Activated CD8-positive, alpha-beta memory T cell treated with anti-CD3 and anti-CD28 coated beads, Interleukin-2, amount 50 U/mL, for 1 hour (primary cell): Measurements from ENCODE around the gene APPL2.
"Not testable (repeated sequence)": the region's sequence is repeated elsewhere in the genome, so short reads cannot be mapped to it uniquely, and the experiment has no call there.

Experiments used
- DNase-seq: peaks from one replicate; pipeline ENCODE4 v3.0.0-alpha.2; 2020; ENCODE audit errors: extremely low read depth

The APPL2 gene

DNA sequence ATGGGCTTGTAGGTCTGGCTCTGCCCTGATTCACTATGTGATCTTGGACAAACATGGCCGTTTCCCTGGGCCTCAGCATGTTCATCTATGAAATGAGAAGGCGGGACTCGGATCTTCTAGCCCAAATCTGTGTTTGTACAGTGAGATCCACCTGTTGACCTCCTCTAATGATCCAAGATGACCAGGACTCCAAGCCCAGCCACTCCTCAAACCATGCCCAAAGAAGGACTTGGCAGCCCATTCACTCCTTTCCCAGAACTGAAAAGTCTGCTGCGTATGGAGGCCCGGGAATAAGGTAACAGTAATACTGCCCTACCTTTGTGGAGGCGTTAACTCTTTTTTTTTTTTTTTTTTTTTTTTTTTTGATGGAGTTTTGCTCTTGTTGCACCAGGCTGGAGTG is 39.9 kb downstream of the APPL2 start:
- no peak for DNase-seq

DNA sequence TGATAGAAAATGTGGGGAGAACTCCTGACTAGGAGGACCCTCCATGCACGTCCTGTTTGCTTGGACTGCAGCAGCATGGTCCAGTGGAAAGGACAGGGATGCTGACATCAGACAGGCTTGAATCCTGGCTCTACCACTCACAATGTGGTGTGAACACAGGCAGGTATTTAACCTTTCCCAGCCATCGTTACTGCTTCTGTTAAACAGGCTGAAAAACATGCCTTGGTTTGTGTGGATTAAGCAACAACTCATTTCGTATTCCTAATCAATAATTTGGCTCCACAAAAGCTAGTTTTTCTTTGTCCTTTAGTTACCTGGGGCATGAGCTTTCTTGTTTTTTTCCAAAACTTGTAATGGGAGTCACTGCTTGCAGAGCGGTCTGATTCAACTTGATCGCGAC is 41.0 kb downstream of the APPL2 start:
- no peak for DNase-seq

DNA sequence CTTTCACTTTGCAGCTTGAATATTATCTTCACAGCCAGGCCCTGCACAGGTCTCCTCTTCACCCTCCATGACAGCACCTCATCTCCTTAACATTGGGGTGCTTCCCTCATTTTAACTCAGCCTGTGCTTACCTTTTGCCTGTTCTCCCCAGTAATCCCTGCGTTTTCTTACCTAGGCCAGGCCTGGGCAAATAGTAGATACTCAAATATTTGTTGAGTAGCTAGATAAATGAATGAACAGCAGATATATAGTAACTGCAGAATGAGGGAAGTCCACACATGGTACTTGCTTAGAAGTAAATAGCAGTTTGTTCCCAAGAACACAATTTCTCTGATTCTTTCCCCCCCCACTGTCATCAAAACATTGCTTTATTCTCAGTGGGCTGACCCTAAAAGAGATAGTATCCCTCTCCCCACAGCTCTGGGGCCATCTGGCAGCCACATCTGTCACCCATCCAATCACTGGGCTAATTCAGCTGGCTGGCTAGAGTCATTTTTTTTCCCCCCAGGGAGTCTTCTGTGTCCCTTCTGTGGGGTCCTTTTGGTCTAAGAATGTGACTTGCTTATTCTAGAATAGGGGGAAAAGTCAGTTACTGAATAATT is 43.2 kb downstream of the APPL2 start:
- no peak for DNase-seq

GRCh38 chr12:105190530-105190929 is 45.4 kb downstream of the APPL2 start:
- DNase-seq, result no peak

- no peak for DNase-seq
These were observed 46.7 kb downstream of the APPL2 start for GRCh38 chr12:105189293-105189692.

DNA sequence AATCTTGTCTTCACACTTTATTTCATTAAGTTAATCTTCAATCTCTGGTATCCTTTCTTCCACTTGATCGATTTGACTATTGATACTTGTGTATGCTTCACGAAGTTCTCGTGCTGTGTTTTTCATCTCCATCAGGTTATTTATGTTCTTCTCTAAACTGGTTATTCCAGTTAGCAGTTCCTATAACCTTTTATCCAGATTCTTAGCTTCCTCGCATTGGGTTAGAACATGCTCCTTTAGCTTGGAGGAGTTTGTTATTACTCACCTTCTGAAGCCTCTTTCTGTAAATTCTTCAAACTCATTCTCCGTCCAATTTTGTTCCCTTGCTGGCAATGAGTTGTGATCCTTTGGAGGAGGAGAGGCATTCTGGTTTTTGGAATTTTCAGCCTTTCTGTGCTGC is 52.0 kb downstream of the APPL2 start:
- not testable (repeated sequence) for DNase-seq

- DNase-seq, result not testable (repeated sequence)
These were observed 52.6 kb downstream of the APPL2 start for GRCh38 chr12:105183406-105183805.

DNA sequence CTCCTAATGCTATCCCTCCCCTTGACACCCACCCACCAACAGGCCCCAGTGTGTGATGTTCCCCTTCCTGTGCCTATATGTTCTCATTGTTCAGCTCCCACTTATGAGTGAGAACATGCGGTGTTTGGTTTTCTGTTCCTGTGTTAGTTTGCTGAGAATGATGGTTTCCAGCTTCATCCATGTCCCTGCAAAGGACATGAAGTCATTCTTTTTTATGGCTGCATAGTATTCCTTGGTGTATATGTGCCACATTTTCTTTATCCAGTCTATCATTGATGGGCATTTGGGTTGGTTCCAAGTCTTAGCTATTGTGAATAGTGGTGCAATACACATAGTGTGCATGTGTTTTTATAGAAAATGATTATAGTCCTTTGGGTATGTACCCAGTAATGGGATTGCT is 56.9 kb downstream of the APPL2 start:
- DNase-seq, result not testable (repeated sequence)

DNA sequence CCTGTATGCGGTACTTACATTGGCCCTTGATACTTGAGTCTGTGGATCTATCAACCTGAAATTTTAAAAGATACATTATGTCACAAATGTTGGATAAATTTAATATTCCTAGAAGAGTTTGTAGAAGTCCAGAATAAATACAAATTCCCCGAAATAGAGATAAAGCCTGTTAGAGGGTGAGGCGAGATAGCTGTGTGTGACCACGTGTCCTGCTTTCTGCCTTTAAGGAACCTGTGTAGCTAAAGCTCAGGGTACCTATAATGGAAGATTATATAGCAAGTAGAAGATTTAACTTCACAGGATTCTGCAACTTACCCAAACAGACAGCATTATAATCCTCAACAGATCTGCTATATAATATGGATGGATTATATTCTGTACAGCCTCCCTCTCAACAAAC is 58.8 kb downstream of the APPL2 start:
- DNase-seq, result no peak

DNA sequence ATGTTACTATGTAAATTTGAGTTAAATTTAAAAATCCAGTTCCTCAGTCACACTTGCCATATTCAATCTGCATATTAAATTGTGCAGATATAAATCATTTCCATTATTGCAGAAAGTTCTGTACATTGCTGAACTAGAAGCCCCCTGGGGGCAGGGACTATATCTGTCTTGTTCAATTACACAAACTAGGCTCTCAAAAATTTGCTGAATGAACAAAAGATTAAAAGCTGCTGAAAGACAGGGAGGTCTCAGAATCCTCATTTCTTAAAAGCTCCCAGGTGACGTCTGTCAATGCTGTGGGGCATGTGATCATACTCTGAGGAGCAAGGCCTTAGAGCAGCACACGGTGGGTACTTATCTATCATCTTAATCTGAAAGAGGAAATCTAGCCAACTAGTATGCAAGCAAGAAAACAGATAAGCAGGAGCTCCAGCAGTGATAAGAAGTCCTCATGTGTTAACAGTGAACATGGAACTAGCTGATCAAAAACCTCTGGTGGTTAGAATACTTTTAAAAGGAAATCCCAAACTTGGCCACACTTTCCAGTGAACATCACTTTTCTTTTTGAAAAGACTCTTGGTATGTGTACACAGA is 60.5 kb downstream of the APPL2 start:
- no peak for DNase-seq

- no peak for DNase-seq
These were observed 64.1 kb downstream of the APPL2 start for GRCh38 chr12:105171691-105172436.

- DNase-seq, result no peak
These were observed 65.8 kb downstream of the APPL2 start for GRCh38 chr12:105170139-105170538.

DNA sequence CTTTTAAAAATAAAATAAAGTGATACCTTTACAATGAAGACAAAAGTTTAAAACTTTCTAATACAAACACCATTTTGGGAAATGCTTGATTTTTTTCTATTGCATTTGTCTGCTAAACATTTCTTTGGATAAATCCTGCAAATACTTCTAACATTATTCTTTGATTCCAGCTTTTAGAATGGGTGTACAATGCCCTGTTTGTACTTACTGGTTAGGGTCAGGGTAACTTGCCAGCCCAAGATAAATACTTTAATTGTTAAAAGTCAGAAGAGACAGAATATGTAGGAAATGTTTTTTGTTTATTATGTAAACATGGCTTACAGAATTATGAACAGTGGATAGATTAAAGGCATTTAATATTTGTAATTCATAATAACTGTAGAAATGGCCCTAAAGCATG is 68.0 kb downstream of the APPL2 start:
- no peak for DNase-seq

DNA sequence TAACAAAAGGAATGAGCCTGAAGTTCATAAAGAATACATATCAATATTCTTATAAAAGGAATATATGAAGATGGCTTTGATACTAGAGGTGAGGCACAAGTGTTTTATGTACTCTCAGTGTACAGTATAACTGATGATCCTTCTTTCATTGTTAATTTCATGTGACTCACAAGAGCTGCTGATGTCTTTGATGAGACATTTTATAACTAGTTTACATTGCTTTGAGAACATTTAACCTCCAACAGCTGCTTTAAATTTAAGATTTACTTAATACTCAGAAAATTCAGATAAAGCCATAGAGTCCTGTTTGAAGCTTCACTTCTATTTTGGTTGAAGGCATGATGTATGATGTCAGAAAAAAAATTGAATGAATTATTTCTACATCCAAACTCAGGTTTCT is 68.6 kb downstream of the APPL2 start:
- no peak for DNase-seq

DNA sequence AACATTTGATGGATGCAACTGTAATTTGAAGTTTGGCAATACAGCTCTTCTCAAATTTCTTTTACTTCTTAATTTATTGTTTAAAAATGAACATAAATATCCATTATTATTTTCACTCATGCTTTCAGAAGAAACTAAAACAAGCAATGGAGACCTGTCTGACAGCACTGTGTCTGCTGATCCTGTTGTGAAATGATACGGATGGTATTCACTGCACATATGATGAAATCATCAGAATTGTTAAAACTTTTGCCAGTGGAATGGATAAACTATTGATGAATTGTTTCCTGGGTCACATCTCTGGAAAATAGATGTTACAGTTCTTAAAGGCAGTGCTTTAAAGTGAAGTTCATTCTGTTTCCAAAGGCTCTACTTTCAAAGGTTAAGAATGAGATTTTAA is 69.2 kb downstream of the APPL2 start:
- no peak for DNase-seq

DNA sequence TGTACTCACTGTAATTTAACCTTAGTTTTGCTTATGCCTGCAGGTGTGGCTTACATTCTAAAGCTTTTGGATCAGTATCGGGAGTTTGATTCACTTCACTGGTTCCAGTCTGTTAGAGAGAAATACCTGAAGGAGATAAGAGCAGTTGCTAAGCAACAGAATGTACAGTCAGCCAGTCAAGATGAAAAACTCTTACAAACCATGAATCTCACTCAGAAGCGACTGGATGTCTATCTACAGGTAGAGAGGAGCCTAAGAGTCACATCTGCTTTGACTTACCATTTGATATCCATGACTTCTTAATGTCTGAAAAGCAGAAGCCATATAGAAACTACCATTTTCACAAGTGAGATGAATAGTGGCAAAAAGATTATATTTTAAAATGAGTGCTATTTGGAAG is 71.9 kb downstream of the APPL2 start:
- no peak for DNase-seq

DNA sequence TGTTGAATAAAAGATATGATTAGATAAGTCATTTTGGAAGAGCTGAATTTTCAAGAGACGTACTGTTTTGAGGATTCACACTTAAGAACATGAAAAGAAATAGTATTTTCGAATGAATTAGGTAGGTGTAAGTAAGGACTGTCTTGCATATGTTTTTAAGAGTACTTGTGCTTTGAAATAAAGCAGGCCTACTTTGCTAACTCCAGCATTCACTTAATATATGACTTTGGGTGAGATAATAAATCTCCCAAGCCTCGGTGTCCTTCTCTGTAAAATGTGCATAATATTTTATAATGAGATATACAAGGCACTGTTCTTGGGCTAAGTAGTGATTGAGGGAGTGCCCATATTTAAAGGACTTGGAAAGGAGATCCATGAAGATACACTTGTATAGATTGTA is 73.8 kb downstream of the APPL2 start:
- no peak for DNase-seq

DNA sequence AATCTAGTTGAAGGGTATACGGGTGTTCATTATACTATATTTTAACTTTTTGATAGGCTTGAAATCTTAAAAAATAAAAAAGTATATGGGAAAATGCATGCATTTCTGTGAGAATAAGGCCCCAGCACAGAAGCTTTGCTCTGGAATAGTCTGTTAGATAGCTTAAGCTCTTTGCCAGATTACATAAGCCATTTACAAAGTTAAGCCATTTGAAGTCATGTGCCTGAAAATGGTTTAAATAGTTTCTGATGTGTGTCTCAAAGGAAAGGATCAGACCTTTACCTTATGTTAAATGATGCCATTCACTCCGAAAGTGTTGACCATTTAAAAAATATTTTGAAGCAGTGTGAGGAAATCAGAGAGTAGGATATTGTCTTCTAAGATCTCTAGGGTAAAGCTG is 77.1 kb downstream of the APPL2 start:
- DNase-seq, result no peak

DNA sequence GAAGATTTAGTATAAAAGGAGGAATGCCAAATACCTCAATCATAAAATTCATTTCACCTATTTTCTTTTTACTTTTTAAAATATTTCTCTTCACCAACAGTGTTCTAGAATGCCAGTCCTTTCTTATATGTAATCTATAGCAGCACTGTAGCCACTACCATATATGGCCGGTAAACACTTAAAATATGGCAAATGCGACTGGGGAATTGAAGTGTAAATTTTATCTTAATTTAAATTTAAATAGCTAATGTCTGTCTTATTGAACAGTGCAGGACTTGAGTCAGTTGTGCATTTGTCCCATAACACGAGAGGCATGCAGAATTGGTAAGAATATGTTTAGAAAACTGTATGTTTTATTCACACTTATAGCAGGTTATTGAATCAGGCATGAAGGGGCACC is 78.4 kb downstream of the APPL2 start:
- DNase-seq, result no peak

GRCh38 chr12:105156260-105156659 is 79.7 kb downstream of the APPL2 start:
- no peak for DNase-seq

- no peak for DNase-seq
These were observed 93.7 kb downstream of the APPL2 start for GRCh38 chr12:105142259-105142658.

- no peak for DNase-seq
These were observed 94.6 kb downstream of the APPL2 start for GRCh38 chr12:105141320-105141922.

DNA sequence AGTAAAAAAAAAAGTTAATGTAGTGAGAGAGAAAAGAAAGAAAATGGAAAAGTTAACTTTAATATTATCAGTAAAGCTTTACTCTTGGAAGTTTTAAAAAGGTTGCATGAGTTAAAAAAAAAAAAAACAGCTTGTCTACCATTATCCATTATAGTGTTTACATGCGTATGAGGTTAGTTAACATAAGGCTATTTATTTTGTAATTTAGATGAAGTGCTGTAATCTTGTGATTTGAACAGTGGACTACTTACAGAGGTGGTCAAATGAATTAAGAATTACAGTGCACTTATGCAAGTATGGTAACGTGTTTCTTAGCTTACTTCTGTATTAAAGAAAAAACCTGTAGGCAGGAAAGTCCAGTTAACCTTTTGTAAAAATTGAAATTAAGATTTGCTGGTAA is 97.7 kb downstream of the APPL2 start:
- no peak for DNase-seq
